ENCODE data around the gene MMP2. TPM values are rescaled to one million over a fixed set of nuclear protein-coding genes. Genes with fewer than 3 reads are reported as not detected.
A peak's percentile ranks its signal among the peaks of the same experiment; 100 is the strongest.

The MMP2 gene
- total and polyA plus RNA-seq, 11 donors, result 22.5 to 157 (median 77.1) TPM

DNA sequence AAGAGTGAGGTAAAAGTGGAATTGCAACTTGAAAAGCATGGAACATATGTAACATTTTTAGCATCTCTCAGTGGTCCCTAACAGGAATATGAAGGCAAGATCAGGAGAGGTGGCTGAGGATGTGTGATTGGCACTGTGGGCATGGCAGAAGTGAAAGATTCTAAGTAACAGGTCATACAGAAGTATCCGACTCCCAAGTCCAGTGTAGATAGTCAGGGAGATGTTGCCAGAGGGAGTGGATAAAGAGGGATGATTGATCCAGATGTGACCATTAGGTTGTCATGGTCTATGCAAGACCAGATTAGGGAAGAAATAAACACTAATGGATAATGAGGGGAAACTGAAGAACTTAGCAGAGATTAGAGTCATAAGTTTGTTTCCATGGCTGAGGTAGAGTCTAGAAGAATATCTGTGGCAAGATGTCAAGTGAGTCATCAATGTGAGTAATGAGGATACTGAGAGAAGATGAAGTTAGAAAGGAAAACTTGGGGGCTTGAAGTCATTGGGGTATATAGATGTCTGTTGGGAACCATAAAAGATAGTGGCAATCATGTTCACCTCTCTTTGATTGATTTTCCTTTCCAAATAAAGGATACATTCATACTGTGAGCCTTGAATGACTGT lies 63.6 kb downstream of the MMP2 start:
- H3K36me3 ChIP-seq, result peaks cover 0 to 23% (median 0%) of the 10 kb centered on the region in 9 donors
- peak in 3 of 4 donors; percentile 45 to 81 (median 45) for ATAC-seq
- no peak for DNase-seq
- H3K4me3 ChIP-seq, result no peak overlapping the region
- H3K27me3 ChIP-seq, result no peaks in the 10 kb centered on the region
- intact Hi-C loops (cut with DNase I), result loop anchor here (1.0 to 10.0 kb wide), 9 partner anchors 35 to 162 kb away; partner anchors contain the start of gene LPCAT2 (in 1 of the 10)
- WGBS, 4 donors, result 87 to 96% (median 91%) methylated on average over 1 of the region's 1 CpG
- H3K4me1 ChIP-seq, result peaks cover 0 to 27% (median 0%) of the 10 kb centered on the region in 12 donors
- TF ChIP-seq, protein P1, sequence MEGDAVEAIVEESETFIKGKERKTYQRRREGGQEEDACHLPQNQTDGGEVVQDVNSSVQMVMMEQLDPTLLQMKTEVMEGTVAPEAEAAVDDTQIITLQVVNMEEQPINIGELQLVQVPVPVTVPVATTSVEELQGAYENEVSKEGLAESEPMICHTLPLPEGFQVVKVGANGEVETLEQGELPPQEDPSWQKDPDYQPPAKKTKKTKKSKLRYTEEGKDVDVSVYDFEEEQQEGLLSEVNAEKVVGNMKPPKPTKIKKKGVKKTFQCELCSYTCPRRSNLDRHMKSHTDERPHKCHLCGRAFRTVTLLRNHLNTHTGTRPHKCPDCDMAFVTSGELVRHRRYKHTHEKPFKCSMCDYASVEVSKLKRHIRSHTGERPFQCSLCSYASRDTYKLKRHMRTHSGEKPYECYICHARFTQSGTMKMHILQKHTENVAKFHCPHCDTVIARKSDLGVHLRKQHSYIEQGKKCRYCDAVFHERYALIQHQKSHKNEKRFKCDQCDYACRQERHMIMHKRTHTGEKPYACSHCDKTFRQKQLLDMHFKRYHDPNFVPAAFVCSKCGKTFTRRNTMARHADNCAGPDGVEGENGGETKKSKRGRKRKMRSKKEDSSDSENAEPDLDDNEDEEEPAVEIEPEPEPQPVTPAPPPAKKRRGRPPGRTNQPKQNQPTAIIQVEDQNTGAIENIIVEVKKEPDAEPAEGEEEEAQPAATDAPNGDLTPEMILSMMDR (IDR thresholded peaks at IDR 0.05), result no peak
- no peak for TF ChIP-seq POLR2A (IDR thresholded peaks at IDR 0.05)
- no peak overlapping the region for H3K27ac ChIP-seq
- no peaks in the 10 kb centered on the region for H3K9me3 ChIP-seq

DNA sequence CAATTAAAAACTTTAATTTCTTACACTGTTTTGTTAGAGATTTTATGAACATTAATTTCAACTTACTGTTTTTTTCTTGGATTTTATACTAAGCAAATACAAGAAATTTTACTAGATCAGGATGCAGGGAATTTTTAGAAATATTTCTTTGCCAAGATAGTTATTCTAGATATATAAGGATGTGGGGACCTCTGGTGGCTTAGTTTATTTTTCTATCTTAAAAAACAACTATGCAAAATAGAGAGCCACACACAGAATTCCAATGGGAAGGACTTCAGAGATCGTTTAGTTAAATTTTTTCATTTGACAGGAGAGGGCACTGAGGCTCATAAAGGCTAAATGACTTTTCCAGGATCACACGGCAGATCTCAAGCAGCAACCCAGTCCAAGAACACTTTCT lies 64.5 kb downstream of the MMP2 start:
- intact Hi-C loops (cut with DNase I), result loop anchor here (1.0 to 10.0 kb wide), 9 partner anchors 36 to 161 kb away; partner anchors contain the start of gene LPCAT2 (in 1 of the 10)
- WGBS, 4 donors, result 18 to 34% (median 24%) methylated on average over 2 of the region's 2 CpGs
- Histone ChIP-seq H3K4me1 (peaks cover 0 to 24% (median 0%) of the 10 kb centered on the region in 12 donors), H3K9me3 (no peaks in the 10 kb centered on the region), H3K36me3 (peaks cover 0 to 23% (median 0%) of the 10 kb centered on the region in 9 donors), H3K27ac (no peak overlapping the region), H3K4me3 (no peak overlapping the region), H3K27me3 (no peaks in the 10 kb centered on the region)
- DNase-seq (no peak), ATAC-seq (peak in 1 of 4 donors; percentile 67)
- TF ChIP-seq, protein P1 (IDR thresholded peaks at IDR 0.05), result peak in 11 of 12 donors; percentile 20 to 69 (median 39)
- no peak for TF ChIP-seq POLR2A (IDR thresholded peaks at IDR 0.05)

DNA sequence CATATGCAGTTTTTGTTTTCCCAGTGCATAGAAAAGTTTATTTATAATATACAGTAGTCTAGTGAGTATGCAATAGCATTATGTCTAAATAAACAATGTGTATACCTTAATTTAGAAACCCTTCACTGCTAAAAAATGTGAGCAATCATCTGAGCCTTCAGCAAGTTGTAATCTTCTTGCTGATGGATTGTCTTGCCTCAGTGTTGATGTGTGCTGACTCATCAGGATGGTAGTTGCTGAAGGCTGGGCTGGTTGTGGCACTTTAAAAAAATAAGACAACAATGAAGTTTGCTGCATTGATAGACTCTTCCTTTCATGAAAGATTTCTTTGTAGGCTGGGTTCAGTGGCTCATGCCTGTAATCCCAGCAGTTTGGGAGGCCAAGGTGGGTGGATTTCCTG lies 73.6 kb downstream of the MMP2 start:
- DNase-seq (no peak), ATAC-seq (no peak)
- H3K27ac ChIP-seq, result no peak overlapping the region
- no peak for TF ChIP-seq POLR2A (IDR thresholded peaks at IDR 0.05)
- TF ChIP-seq, protein P1 (IDR thresholded peaks at IDR 0.05), result no peak
- H3K27me3 ChIP-seq, result no peaks in the 10 kb centered on the region
- peaks cover 0 to 61% (median 31%) of the 10 kb centered on the region in 9 donors for H3K36me3 ChIP-seq
- H3K4me3 ChIP-seq, result no peak overlapping the region
- intact Hi-C loops (cut with DNase I), result no loop called here
- H3K4me1 ChIP-seq, result no peaks in the 10 kb centered on the region
- peaks cover 0 to 10% (median 0%) of the 10 kb centered on the region in 12 donors for H3K9me3 ChIP-seq

DNA sequence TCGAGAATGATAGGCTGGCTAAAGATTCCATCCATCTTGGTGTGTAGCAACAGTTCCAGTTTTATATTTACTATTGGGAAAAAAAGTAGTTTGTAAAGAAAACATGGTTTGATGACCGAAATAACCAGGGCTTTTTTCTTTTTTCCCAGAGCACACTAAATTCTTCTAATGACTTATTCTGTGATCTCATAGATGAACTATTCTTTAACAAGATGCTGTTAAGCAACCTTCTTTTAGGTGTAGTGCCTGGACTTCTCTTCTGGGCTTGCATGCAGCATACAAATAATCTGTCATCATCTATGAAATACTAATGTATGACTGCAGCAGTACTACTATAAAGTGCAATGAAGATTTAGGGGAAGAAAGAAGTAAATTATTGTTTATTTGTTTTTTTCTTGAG lies 76.4 kb downstream of the MMP2 start:
- H3K27me3 ChIP-seq, result no peaks in the 10 kb centered on the region
- 67 to 92% (median 90%) methylated on average over 2 of the region's 2 CpGs for WGBS, 4 donors
- H3K4me1 ChIP-seq, result peaks cover 0 to 26% (median 4%) of the 10 kb centered on the region in 12 donors
- H3K27ac ChIP-seq, result no peak overlapping the region
- H3K4me3 ChIP-seq, result no peak overlapping the region
- H3K9me3 ChIP-seq, result peaks cover 0 to 10% (median 0%) of the 10 kb centered on the region in 12 donors
- H3K36me3 ChIP-seq, result peaks cover 0 to 53% (median 24%) of the 10 kb centered on the region in 9 donors
- no peak for TF ChIP-seq POLR2A (IDR thresholded peaks at IDR 0.05)
- TF ChIP-seq, protein P1 (IDR thresholded peaks at IDR 0.05), result no peak
- DNase-seq, result no peak
- no peak for ATAC-seq
- intact Hi-C loops (cut with DNase I), result no loop called here

Other genes starting within 250 kb of the MMP2 start
- gene IRX6, start 155.0 kb upstream of the MMP2 start, total RNA-seq, result 10 to 100 TPM in 6 of 9 donors, 1 to 10 TPM in 2, under 1 TPM in 1; 0.96 to 48.4 (median 12.4) TPM
- 10 to 100 TPM in 1 of 2 donors, 1 to 10 TPM in 1; 3.0 to 20.5 TPM for gene IRX6, start 155.0 kb upstream of the MMP2 start, polyA plus RNA-seq
- 10 to 100 TPM in 3 of 9 donors, 1 to 10 TPM in 6; 4.1 to 13.6 (median 7.6) TPM for gene LPCAT2, start 29.9 kb downstream of the MMP2 start, total RNA-seq
- gene LPCAT2, start 29.9 kb downstream of the MMP2 start, polyA plus RNA-seq, result 1 to 10 TPM; 3.8 to 5.2 TPM
- under 1 TPM in 1 of 9 donors, not detected in 8; 0.72 TPM for gene CAPNS2, start 87.5 kb downstream of the MMP2 start, total RNA-seq
- gene CAPNS2, start 87.5 kb downstream of the MMP2 start, polyA plus RNA-seq, result not detected
- under 1 TPM in 1 of 9 donors, not detected in 8; 0.18 TPM for gene SLC6A2, start 176.8 kb downstream of the MMP2 start, total RNA-seq
- not detected for gene SLC6A2, start 176.8 kb downstream of the MMP2 start, polyA plus RNA-seq

All from heart left ventricle (tissue), 16 donors.